Esophagus squamous epithelium (tissue), 4 donors: ENCODE measurements around the gene ZNF407.

ENCODE experiments used
- POLR2A ChIP-seq, 4 donors: fragments of 450-650 bp; IDR thresholded peaks; one replicate each; pipeline ENCODE4 v1.6.1; 2017; ENCODE audit warnings: antibody characterized with exemption in 4 of 4, mild to moderate bottlenecking in 4 of 4, moderate library complexity in 3 of 4
- TF ChIP-seq, protein P1 (sequence below), 6 experiments: fragments of 450-650 bp in 4 of 6; fragments of 200-600 bp in 2 of 6; sonication (generic) in 2 of 6; IDR thresholded peaks; one replicate each; pipeline ENCODE4 v1.5.1; 2016 to 2019; ENCODE audit warnings: antibody characterized with exemption in 6 of 6, mild to moderate bottlenecking in 4 of 6, moderate library complexity in 4 of 6

DNA sequence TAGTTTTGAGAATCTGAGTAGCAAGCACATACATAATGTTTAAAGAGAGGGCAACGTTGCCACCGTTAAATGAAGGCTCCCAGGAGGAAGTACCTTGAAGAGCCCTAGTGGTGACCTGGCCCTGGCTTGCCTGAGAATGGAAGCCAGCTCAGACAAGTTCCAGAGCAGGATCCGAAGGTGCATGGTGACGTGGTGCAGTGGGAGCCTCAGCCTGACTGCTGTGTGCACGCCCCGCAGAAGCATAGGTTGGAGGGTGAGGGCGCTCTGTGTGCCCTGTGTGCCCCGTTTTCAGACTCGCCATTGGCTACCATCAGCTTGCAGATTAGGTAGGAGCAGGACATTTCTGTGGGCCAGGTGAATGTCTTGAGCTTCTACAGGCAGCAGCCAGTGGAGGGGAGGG lies 68.2 kb downstream of the ZNF407 start:
- TF ChIP-seq, protein P1, sequence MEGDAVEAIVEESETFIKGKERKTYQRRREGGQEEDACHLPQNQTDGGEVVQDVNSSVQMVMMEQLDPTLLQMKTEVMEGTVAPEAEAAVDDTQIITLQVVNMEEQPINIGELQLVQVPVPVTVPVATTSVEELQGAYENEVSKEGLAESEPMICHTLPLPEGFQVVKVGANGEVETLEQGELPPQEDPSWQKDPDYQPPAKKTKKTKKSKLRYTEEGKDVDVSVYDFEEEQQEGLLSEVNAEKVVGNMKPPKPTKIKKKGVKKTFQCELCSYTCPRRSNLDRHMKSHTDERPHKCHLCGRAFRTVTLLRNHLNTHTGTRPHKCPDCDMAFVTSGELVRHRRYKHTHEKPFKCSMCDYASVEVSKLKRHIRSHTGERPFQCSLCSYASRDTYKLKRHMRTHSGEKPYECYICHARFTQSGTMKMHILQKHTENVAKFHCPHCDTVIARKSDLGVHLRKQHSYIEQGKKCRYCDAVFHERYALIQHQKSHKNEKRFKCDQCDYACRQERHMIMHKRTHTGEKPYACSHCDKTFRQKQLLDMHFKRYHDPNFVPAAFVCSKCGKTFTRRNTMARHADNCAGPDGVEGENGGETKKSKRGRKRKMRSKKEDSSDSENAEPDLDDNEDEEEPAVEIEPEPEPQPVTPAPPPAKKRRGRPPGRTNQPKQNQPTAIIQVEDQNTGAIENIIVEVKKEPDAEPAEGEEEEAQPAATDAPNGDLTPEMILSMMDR (IDR thresholded peaks at IDR 0.05), result peak in 1 of 6 experiments; percentile 18
- no peak for TF ChIP-seq POLR2A (IDR thresholded peaks at IDR 0.05)
